Spinal cord (tissue), 10 donors: ENCODE measurements around the gene ANKS1B. TPM values are rescaled to one million over a fixed set of nuclear protein-coding genes. Genes with fewer than 3 reads are reported as not detected.

ENCODE experiments used
- DNase-seq, 6 donors: peaks; one replicate each; pipeline versions ENCODE4 v3.0.0 to v3.0.0-alpha.2; 2013 to 2015; ENCODE audit warnings: low spot score in 6 of 6, low read depth in 4 of 6
- H3K27ac ChIP-seq: one replicate; pipeline ENCODE4 v1.5.1; 2013; ENCODE audit warnings: low read depth, low read length, control low read depth
- H3K27me3 ChIP-seq: one replicate; pipeline ENCODE4 v1.6.1; 2013; ENCODE audit warnings: low read length; ENCODE audit not compliant: control insufficient read depth, insufficient read depth
- H3K36me3 ChIP-seq: one replicate; pipeline ENCODE4 v1.6.1; 2013; ENCODE audit warnings: low read length; ENCODE audit not compliant: control insufficient read depth, insufficient read depth
- H3K4me1 ChIP-seq: one replicate; pipeline ENCODE4 v1.6.1; 2013; ENCODE audit warnings: low read length; ENCODE audit not compliant: control insufficient read depth, insufficient read depth
- H3K4me3 ChIP-seq: one replicate; pipeline ENCODE4 v1.5.1; 2013; ENCODE audit warnings: low read depth, low read length, control low read depth
- H3K9me3 ChIP-seq: one replicate; pipeline ENCODE4 v1.6.1; 2013; ENCODE audit warnings: low read length; ENCODE audit not compliant: control insufficient read depth, insufficient read depth
- WGBS: methylation state at CpG from one replicate; pipeline ENCODE4 v1.1.5; 2013; ENCODE audit warnings: missing lambda C conversion rate; ENCODE audit not compliant: insufficient coverage; 5-methylcytosine and 5-hydroxymethylcytosine counted together
- polyA plus RNA-seq, 2 donors: library from polyadenylated mRNA; unstranded; fragments of 120-200 nt; gene quantifications; one replicate each; pipeline ENCODE4 v1.2.1, GENCODE V29; 2013; ENCODE audit not compliant: insufficient read length in 2 of 2
- total RNA-seq, 2 donors: library from RNA; depleted of rRNA in 1 of 2; stranded (reverse); fragments of 120-200 nt in 1 of 2; fragments of >200 nt in 1 of 2; gene quantifications; one replicate each; pipeline versions ENCODE4 v1.2.3 to v1.2.4, GENCODE V29; 2013 to 2014
- donor health status: healthy.

The ANKS1B gene
- total and polyA plus RNA-seq, 4 donors = 89.5 to 131 (median 108) TPM

DNA sequence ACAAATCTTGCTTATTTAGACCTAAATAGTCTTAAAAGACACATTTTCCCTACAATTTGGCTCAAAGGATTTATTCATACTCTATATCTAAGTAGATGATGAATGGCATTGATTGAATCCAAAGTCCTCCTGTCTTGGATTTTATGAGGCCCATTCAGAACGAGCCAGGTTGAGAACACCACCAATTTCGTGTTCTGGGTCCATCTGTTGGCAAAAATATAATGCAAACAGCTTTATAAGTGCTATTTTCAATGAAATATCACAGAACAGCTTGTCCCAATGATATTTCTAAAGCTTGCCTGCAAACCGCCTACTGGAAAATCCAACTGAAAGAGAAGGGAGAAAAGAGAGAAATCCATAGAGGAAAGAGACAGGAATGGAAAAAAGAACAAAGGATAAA lies 542.0 kb downstream of the ANKS1B start:
- no peaks in the 10 kb centered on the region for H3K27me3 ChIP-seq
- no CpG with 5 or more reads among the region's 3 CpGs for WGBS
- peaks cover 2% of the 10 kb centered on the region for H3K9me3 ChIP-seq
- no peaks in the 10 kb centered on the region for H3K36me3 ChIP-seq
- H3K4me1 ChIP-seq = no peaks in the 10 kb centered on the region
- H3K4me3 ChIP-seq = no peak overlapping the region
- no peak overlapping the region for H3K27ac ChIP-seq
- DNase-seq = peak in 2 of 6 donors; percentile 5 to 25

DNA sequence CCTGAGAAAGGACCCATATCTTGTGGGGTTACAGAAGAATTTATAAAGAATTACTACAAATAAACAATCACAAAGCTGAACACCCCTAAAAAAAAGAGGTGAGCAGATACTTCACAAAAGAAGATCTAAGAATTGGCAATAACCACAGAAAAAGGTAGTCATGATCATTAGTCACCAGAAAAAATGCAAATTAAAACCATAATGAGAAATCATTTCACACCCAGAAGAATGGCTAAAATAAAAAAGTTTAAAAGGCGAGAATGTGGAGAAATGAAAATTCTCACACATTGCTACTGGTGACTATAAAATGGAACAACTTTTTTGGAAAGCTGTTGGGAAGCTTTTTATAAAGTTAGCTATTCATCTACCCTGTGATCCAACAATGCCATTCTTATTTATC lies 545.3 kb downstream of the ANKS1B start:
- Histone ChIP-seq H3K4me1 (no peaks in the 10 kb centered on the region), H3K27ac (no peak overlapping the region), H3K36me3 (no peaks in the 10 kb centered on the region), H3K4me3 (no peak overlapping the region), H3K27me3 (no peaks in the 10 kb centered on the region), H3K9me3 (no peaks in the 10 kb centered on the region)
- WGBS = no CpG with 5 or more reads among the region's 1 CpG
- no peak for DNase-seq

DNA sequence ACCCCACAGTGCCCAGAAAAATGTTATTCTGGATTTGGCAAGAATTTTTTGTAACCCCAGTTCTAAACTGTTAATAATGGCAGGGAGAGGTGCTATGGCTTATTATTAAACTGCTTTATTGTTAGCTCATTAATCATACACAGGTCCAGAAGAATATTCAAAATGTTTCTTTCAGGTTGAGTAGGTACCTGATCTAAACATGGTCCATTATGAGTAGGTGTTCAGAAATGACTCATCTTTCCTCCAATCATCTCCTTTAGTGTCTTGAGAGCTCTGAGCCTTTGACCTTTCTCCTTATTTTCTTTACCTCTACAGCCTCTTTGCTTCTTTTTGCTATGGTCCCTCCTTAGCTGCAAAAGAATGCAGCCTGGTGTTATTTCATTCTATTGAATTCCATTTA lies 548.2 kb downstream of the ANKS1B start:
- Histone ChIP-seq H3K27me3 (no peaks in the 10 kb centered on the region), H3K4me1 (no peaks in the 10 kb centered on the region), H3K36me3 (no peaks in the 10 kb centered on the region), H3K4me3 (no peak overlapping the region), H3K27ac (no peak overlapping the region), H3K9me3 (no peaks in the 10 kb centered on the region)
- DNase-seq = no peak

DNA sequence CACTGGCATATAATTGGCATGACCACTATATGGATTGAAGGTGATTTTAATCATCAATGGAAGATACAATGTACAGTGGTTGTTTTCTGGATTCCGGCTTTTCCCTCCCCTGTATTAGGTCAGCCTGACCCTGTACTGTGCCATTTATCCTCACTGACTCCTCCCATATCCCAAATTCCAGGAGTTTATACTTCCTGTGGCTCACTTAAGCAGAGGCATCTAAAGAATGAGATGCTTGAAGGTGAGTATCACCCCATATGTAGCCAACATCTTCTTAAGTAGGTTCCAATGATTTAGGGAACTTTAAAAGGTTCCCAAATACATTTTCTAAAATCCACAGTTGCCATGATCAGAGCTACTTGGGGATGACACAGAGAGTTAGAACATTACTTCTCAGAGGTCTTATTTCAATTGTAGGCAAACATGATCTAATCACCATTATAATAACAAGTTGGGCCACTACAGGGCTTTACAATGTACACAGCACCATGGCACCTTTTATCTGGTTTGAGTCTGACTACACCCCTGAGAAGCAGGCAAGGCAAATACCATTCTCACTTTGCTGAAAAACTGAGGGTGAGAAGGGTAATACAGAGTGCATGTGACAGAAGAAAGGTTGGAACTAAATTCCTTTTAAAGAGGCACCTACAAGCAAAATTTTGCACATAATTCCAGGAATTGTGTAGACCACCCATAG lies 549.5 kb downstream of the ANKS1B start:
- no peaks in the 10 kb centered on the region for H3K9me3 ChIP-seq
- WGBS = no CpG with 5 or more reads among the region's 1 CpG
- H3K27ac ChIP-seq = no peak overlapping the region
- no peak for DNase-seq
- no peaks in the 10 kb centered on the region for H3K4me1 ChIP-seq
- no peaks in the 10 kb centered on the region for H3K27me3 ChIP-seq
- H3K4me3 ChIP-seq = no peak overlapping the region
- no peaks in the 10 kb centered on the region for H3K36me3 ChIP-seq

DNA sequence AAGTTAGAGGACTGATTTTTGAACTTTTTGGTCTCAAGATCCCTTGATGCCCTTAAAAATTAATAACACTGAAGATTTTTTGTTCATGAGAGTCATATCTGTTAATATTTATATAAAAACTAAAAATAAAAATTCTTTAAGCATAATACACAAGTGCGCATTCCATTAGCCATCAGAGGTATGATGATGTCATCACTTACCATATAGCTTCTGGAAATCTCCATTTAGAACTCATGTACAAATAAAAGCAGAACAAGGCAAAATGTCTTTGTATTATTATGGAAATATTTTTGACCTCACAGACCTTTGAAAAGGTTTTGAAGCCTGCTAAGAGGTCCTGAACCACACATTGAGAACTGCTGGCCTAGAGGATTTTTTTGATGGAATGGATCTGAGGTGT lies 551.6 kb downstream of the ANKS1B start:
- DNase-seq = no peak
- no CpG with 5 or more reads among the region's 1 CpG for WGBS

GRCh38 chr12:99431203-99431602 lies 553.5 kb downstream of the ANKS1B start:
- WGBS = no CpG with 5 or more reads among the region's 2 CpGs
- DNase-seq = no peak
- no peaks in the 10 kb centered on the region for H3K36me3 ChIP-seq

More for the DNA sequence above, 551.6 kb downstream of the ANKS1B start:
- H3K4me3 ChIP-seq = no peak overlapping the region
- H3K36me3 ChIP-seq = no peaks in the 10 kb centered on the region
- H3K4me1 ChIP-seq = no peaks in the 10 kb centered on the region
- H3K27ac ChIP-seq = no peak overlapping the region
- no peaks in the 10 kb centered on the region for H3K27me3 ChIP-seq
- no peaks in the 10 kb centered on the region for H3K9me3 ChIP-seq

GRCh38 chr12:99427104-99427503 lies 557.6 kb downstream of the ANKS1B start:
- no peak for DNase-seq
- H3K9me3 ChIP-seq = no peaks in the 10 kb centered on the region
- no peak overlapping the region for H3K27ac ChIP-seq
- H3K27me3 ChIP-seq = no peaks in the 10 kb centered on the region
- H3K4me1 ChIP-seq = no peaks in the 10 kb centered on the region
- H3K36me3 ChIP-seq = no peaks in the 10 kb centered on the region
- 88% methylated on average over 1 of the region's 2 CpGs for WGBS
- H3K4me3 ChIP-seq = no peak overlapping the region

More at GRCh38 chr12:99431203-99431602, 553.5 kb downstream of the ANKS1B start:
- no peak overlapping the region for H3K27ac ChIP-seq
- no peak overlapping the region for H3K4me3 ChIP-seq
- H3K4me1 ChIP-seq = no peaks in the 10 kb centered on the region
- no peaks in the 10 kb centered on the region for H3K9me3 ChIP-seq
- H3K27me3 ChIP-seq = no peaks in the 10 kb centered on the region

DNA sequence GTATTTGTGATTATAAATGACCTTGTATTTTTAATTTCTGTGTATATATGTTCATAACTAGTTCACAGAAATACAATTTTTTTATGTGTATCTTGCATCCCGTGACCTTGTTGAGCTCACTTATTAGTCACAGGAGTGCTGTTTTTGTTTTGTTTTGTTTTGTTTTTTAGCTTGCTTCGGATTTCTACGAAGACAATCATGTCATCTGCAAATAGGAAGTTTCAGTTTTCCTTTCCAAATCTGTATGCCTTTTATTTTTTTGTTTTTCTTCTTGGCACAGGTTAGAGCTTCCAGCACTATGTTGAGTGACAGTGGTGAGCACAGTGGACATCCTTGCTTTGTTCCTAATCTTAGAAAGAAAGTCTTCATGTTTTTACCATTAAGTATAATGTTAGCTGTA lies 566.4 kb downstream of the ANKS1B start:
- no CpG with 5 or more reads among the region's 3 CpGs for whole genome bisulfite sequencing
- no peaks in the 10 kb centered on the region for H3K36me3 ChIP-seq
- H3K9me3 ChIP-seq = peaks cover 6% of the 10 kb centered on the region
- no peaks in the 10 kb centered on the region for H3K4me1 ChIP-seq
- no peak overlapping the region for H3K4me3 ChIP-seq
- no peak overlapping the region for H3K27ac ChIP-seq
- H3K27me3 ChIP-seq = no peaks in the 10 kb centered on the region
- DNase-seq = no peak

GRCh38 chr12:99413751-99414150 lies 571.0 kb downstream of the ANKS1B start:
- no peak overlapping the region for H3K4me3 ChIP-seq
- peaks cover 6% of the 10 kb centered on the region for H3K9me3 ChIP-seq
- WGBS = 90% methylated on average over 3 of the region's 3 CpGs
- no peaks in the 10 kb centered on the region for H3K27me3 ChIP-seq
- no peak overlapping the region for H3K27ac ChIP-seq
- no peak for DNase-seq
- H3K4me1 ChIP-seq = no peaks in the 10 kb centered on the region
- H3K36me3 ChIP-seq = no peaks in the 10 kb centered on the region

DNA sequence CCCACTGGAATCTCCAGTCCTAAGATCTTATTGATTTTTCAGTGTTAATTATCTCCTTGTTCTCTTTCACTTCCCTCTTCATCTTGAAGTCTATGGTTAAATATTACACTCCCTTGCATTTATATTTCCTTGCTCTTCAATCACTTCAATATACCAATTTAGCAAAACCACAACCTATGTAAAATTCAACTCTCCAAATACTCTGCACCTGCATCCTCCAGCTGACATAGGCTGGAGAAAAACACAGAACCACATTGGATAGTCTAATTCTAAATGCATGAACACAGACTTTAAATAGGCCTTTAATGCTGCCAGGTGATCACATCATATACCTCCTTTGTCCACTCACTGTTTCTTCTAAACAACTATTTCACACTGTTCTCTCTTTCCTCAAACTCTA lies 591.0 kb downstream of the ANKS1B start:
- no peaks in the 10 kb centered on the region for H3K9me3 ChIP-seq
- H3K36me3 ChIP-seq = no peaks in the 10 kb centered on the region
- H3K27me3 ChIP-seq = no peaks in the 10 kb centered on the region
- no peak overlapping the region for H3K4me3 ChIP-seq
- no peak overlapping the region for H3K27ac ChIP-seq
- no peak for DNase-seq
- H3K4me1 ChIP-seq = no peaks in the 10 kb centered on the region
